ENCODE results near the gene RICTOR. TPM values are rescaled to one million over a fixed set of nuclear protein-coding genes. Genes with fewer than 3 reads are reported as not detected.
"Not testable (repeated sequence)": the region's sequence is repeated elsewhere in the genome, so short reads cannot be mapped to it uniquely, and the experiment has no call there.

RICTOR gene
- total RNA-seq, 2 donors from 2014 or later, result 84.8 to 88.8 TPM

GRCh38 chr5:39058178-39058921 is 15.8 kb downstream of the RICTOR start:
- Mint-ChIP-seq H3K36me3 (ENCODE audit: low read depth) (peaks cover 7% of the 10 kb centered on the region), H3K4me3 (peak overlapping the region; percentile 85)
- ATAC-seq, result peak; percentile 21

DNA sequence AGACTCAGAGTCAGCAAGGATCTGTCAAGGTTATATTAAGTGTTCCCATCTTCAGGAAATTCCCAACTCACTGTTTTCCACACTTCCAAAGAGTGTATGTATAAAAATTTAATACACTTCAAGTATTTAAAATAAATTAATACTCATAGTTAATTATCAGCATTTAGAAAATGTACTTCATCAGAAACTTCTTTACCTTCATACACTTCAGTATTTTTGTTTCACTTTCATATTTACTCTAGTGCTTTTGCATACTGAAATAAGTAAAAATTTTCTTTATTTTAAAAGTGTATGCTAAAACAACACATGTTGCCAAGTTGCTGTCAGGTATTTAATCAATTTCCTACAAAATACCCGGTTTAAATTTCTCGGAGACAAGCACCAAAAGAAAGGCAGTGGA is 16.5 kb downstream of the RICTOR start:
- peaks cover 49% of the 10 kb centered on the region for H3K4me1 Mint-ChIP-seq
- no peak overlapping the region for H3K4me3 Mint-ChIP-seq

More at GRCh38 chr5:39058178-39058921, 15.8 kb downstream of the RICTOR start:
- no peak for DNase-seq
- Mint-ChIP-seq H3K27me3 (no peaks in the 10 kb centered on the region), H3K27ac (peak overlapping the region; percentile 69), H3K4me1 (peaks cover 52% of the 10 kb centered on the region)
- H3K9me3 ChIP-seq (ENCODE audit: control insufficient read depth, low read length, poor library complexity, severe bottlenecking), result no peaks in the 10 kb centered on the region

GRCh38 chr5:39055768-39056398 is 18.3 kb downstream of the RICTOR start:
- Mint-ChIP-seq H3K36me3 (ENCODE audit: low read depth) (peaks cover 7% of the 10 kb centered on the region), H3K27ac (peak overlapping the region; percentile 60), H3K4me1 (peaks cover 50% of the 10 kb centered on the region), H3K4me3 (peak overlapping the region; percentile 45), H3K27me3 (no peaks in the 10 kb centered on the region)
- DNase-seq (no peak), ATAC-seq (no peak)
- H3K9me3 ChIP-seq (ENCODE audit: control insufficient read depth, low read length, poor library complexity, severe bottlenecking), result no peaks in the 10 kb centered on the region

More for the DNA sequence above, 16.5 kb downstream of the RICTOR start:
- DNase-seq, result no peak
- peaks cover 7% of the 10 kb centered on the region for H3K36me3 Mint-ChIP-seq (ENCODE audit: low read depth)
- no peaks in the 10 kb centered on the region for H3K27me3 Mint-ChIP-seq
- no peaks in the 10 kb centered on the region for H3K9me3 ChIP-seq (ENCODE audit: control insufficient read depth, low read length, poor library complexity, severe bottlenecking)
- peak overlapping the region; percentile 69 for H3K27ac Mint-ChIP-seq
- ATAC-seq, result no peak

DNA sequence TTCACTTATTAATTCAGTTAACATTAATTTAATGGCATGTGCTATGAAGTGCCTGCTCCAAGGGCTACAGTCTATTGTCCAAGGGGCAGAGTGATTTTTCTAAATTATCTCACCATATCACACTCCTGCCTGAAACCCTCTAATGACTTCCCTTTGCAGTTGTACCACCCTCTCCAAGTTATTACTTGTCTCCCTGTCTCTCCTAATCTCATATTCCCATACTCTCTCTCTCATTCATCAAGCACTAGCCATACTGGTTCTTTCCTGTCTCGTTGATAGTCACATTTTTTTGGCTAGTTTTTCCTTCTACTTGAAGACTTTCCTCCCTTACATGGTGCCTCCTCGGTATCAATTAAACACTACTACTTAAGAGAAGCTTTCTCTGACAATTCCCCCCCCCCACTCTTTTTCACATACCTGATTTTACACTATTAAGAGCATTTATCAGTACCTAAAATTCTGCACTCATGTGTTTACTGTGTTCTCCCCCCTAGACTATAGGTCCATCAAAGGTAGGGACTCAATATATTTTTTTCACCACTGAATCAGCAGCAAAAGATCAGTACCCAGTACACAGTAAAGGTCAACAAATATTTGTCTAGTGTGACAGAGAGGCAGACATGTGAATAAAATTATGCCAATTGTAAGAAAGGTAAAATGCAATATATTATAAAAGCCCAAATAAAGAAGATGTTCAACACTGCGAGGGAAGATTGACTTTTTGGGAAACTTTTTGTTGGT is 19.0 kb downstream of the RICTOR start:
- ATAC-seq, result no peak
- peak overlapping the region; percentile 45 for H3K4me3 Mint-ChIP-seq
- H3K4me1 Mint-ChIP-seq, result peaks cover 45% of the 10 kb centered on the region
- H3K9me3 ChIP-seq (ENCODE audit: control insufficient read depth, low read length, poor library complexity, severe bottlenecking), result no peaks in the 10 kb centered on the region
- peak overlapping the region; percentile 60 for H3K27ac Mint-ChIP-seq
- H3K36me3 Mint-ChIP-seq (ENCODE audit: low read depth), result peaks cover 7% of the 10 kb centered on the region
- DNase-seq, result no peak
- H3K27me3 Mint-ChIP-seq, result no peaks in the 10 kb centered on the region

DNA sequence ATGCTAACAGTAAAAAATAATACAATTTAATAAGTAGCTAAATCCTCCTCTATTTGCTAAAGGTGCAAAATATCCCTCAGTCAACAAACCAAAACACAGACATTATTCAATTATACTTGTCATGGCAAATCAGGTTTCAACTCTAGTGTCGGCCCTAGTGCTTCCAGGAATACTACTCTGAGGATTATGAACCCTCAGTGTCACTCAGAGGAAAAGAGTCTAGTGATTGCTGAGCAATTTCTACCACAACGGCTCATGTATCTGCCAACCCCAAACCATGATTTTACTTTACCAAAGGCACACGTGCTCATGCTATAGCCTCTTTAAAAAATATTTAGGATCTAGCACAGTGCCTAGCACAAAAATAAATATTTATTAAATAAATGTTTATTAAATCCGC is 21.0 kb downstream of the RICTOR start:
- no peak for ATAC-seq
- peaks cover 10% of the 10 kb centered on the region for H3K36me3 Mint-ChIP-seq (ENCODE audit: low read depth)
- no peak overlapping the region for H3K27ac Mint-ChIP-seq

DNA sequence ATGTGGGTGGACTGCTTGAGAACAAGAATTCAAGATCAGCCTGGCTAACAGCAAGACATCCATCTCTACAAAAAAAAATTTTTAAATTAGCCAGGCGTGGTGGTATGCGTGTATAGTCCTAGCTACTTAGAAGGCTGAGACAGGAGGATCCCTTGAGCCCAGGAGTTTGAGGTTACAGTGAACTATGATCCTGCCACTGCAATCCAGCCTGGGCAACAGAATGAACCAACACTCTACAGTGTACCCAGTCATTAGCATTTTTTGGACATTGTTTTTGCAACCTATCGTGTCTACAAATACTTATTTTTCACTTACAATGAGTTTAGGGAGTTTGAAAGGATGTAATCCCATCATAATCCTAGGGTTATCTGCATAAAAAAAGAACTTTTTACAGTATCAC is 22.1 kb downstream of the RICTOR start:
- H3K36me3 Mint-ChIP-seq (ENCODE audit: low read depth), result peaks cover 10% of the 10 kb centered on the region
- no peak for ATAC-seq
- H3K27me3 Mint-ChIP-seq, result no peaks in the 10 kb centered on the region
- DNase-seq, result no peak
- no peaks in the 10 kb centered on the region for H3K9me3 ChIP-seq (ENCODE audit: control insufficient read depth, low read length, poor library complexity, severe bottlenecking)
- H3K4me1 Mint-ChIP-seq, result peaks cover 47% of the 10 kb centered on the region
- H3K4me3 Mint-ChIP-seq, result no peak overlapping the region
- H3K27ac Mint-ChIP-seq, result no peak overlapping the region

More for the DNA sequence above, 21.0 kb downstream of the RICTOR start:
- no peak for DNase-seq
- Mint-ChIP-seq H3K4me1 (peaks cover 47% of the 10 kb centered on the region), H3K4me3 (no peak overlapping the region), H3K27me3 (no peaks in the 10 kb centered on the region)
- H3K9me3 ChIP-seq (ENCODE audit: control insufficient read depth, low read length, poor library complexity, severe bottlenecking), result no peaks in the 10 kb centered on the region

- Mint-ChIP-seq H3K27ac (peak overlapping the region; percentile 83), H3K4me3 (no peak overlapping the region)
- no peak for ATAC-seq
These were observed 24.9 kb downstream of the RICTOR start for GRCh38 chr5:39049315-39049714.

DNA sequence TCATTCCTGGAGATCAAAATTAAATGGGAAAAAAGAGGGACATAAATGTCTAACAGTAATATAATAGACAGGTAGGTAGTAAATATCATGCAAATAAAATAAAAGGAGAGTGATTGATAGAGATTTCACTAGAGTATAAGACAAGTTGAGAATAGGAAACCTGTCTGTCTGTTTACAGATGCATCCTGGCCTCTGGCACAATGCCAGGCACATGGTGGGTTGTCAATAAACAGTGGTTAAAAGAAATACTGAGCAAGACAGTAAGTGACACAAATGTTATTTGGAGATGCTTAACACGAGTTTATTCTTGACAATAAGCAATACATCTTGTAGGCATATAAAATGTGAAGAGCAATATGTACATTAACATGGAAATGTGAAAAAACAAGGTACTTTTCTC is 33.3 kb downstream of the RICTOR start:
- peak overlapping the region; percentile 14 for H3K27ac Mint-ChIP-seq
- no peaks in the 10 kb centered on the region for H3K27me3 Mint-ChIP-seq
- no peak for DNase-seq
- no peaks in the 10 kb centered on the region for H3K9me3 ChIP-seq (ENCODE audit: control insufficient read depth, low read length, poor library complexity, severe bottlenecking)
- H3K36me3 Mint-ChIP-seq (ENCODE audit: low read depth), result peaks cover 2% of the 10 kb centered on the region
- H3K4me1 Mint-ChIP-seq, result peaks cover 30% of the 10 kb centered on the region
- no peak overlapping the region for H3K4me3 Mint-ChIP-seq
- ATAC-seq, result no peak

More at GRCh38 chr5:39049315-39049714, 24.9 kb downstream of the RICTOR start:
- no peaks in the 10 kb centered on the region for H3K27me3 Mint-ChIP-seq
- DNase-seq, result no peak
- H3K9me3 ChIP-seq (ENCODE audit: control insufficient read depth, low read length, poor library complexity, severe bottlenecking), result no peaks in the 10 kb centered on the region
- peaks cover 5% of the 10 kb centered on the region for H3K36me3 Mint-ChIP-seq (ENCODE audit: low read depth)
- peaks cover 36% of the 10 kb centered on the region for H3K4me1 Mint-ChIP-seq

DNA sequence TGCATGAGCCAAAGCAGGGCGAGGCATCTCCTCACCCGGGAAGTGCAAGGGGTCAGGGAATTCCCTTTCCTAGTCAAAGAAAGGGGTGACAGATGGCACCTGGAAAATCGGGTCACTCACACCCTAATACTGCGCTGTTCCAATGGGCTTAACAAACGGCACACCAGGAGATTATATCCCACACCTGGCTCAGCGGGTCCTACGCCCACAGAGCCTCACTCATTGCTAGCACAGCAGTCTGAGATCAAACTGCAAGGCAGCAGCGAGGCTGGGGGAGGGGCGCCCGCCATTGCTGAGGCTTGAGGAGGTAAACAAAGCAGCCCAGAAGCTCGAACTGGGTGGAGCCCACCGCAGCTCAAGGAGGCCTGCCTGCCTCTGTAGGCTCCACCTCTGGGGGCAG is 39.7 kb downstream of the RICTOR start:
- Mint-ChIP-seq H3K27ac (peak overlapping the region; percentile 37), H3K4me1 (peaks cover 21% of the 10 kb centered on the region)
- not testable (repeated sequence) for ATAC-seq; DNase-seq; H3K4me3 Mint-ChIP-seq; H3K36me3 Mint-ChIP-seq (ENCODE audit: low read depth); H3K9me3 ChIP-seq (ENCODE audit: control insufficient read depth, low read length, poor library complexity, severe bottlenecking); H3K27me3 Mint-ChIP-seq

DNA sequence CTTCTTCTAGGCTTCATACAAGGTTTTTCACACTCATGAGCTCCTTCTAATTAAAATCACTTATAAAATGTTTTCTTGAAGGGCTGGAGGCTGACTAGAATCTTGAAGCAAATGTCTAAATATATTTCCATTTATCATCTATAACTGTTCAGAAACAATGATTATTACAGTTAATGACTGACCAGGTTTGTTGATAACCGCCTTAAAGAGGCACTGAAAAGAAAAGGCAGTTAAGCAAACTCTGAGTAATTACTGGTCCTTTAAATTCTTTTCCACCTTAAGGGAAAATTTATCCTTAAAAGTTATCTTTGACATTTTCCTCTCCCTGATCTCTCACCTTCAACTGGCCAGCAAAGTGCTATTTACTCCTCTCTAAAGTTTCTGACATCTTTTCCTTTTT is 43.2 kb downstream of the RICTOR start:
- Mint-ChIP-seq H3K4me1 (peaks cover 14% of the 10 kb centered on the region), H3K4me3 (no peak overlapping the region), H3K27ac (no peak overlapping the region), H3K36me3 (ENCODE audit: low read depth) (peaks cover 2% of the 10 kb centered on the region), H3K27me3 (no peaks in the 10 kb centered on the region)
- H3K9me3 ChIP-seq (ENCODE audit: control insufficient read depth, low read length, poor library complexity, severe bottlenecking), result peaks cover 1% of the 10 kb centered on the region
- ATAC-seq, result no peak
- DNase-seq, result no peak

- Mint-ChIP-seq H3K27me3 (no peaks in the 10 kb centered on the region), H3K4me1 (peaks cover 30% of the 10 kb centered on the region), H3K27ac (peak overlapping the region; percentile 39), H3K4me3 (no peak overlapping the region), H3K36me3 (ENCODE audit: low read depth) (peaks cover 2% of the 10 kb centered on the region)
- peaks cover 4% of the 10 kb centered on the region for H3K9me3 ChIP-seq (ENCODE audit: control insufficient read depth, low read length, poor library complexity, severe bottlenecking)
- DNase-seq (no peak), ATAC-seq (no peak)
These were observed 48.7 kb downstream of the RICTOR start for GRCh38 chr5:39025456-39025855.

- H3K9me3 ChIP-seq (ENCODE audit: control insufficient read depth, low read length, poor library complexity, severe bottlenecking), result peaks cover 4% of the 10 kb centered on the region
- ATAC-seq (no peak), DNase-seq (no peak)
- peaks cover 2% of the 10 kb centered on the region for H3K36me3 Mint-ChIP-seq (ENCODE audit: low read depth)
- H3K4me3 Mint-ChIP-seq, result no peak overlapping the region
- H3K27me3 Mint-ChIP-seq, result no peaks in the 10 kb centered on the region
- peaks cover 30% of the 10 kb centered on the region for H3K4me1 Mint-ChIP-seq
- H3K27ac Mint-ChIP-seq, result peak overlapping the region; percentile 39
These were observed 49.3 kb downstream of the RICTOR start for GRCh38 chr5:39024884-39025283.

GRCh38 chr5:39024005-39024404 is 50.2 kb downstream of the RICTOR start:
- no peak for DNase-seq
- H3K36me3 Mint-ChIP-seq (ENCODE audit: low read depth), result peaks cover 5% of the 10 kb centered on the region
- H3K27ac Mint-ChIP-seq, result peak overlapping the region; percentile 84
- H3K4me1 Mint-ChIP-seq, result peaks cover 38% of the 10 kb centered on the region
- no peak overlapping the region for H3K4me3 Mint-ChIP-seq
- ATAC-seq, result peak; percentile 57
- no peaks in the 10 kb centered on the region for H3K27me3 Mint-ChIP-seq
- peaks cover 4% of the 10 kb centered on the region for H3K9me3 ChIP-seq (ENCODE audit: control insufficient read depth, low read length, poor library complexity, severe bottlenecking)
